NB4 (cell line): Measurements from ENCODE around the gene UFC1.

Experiments
- CTCF ChIP-seq: IDR thresholded peaks from one replicate; pipeline ENCODE4 v1.5.1; 2012; ENCODE audit warnings: low read depth, low read length
- MAX ChIP-seq: IDR thresholded peaks from 2 replicates; pipeline ENCODE4 v1.6.1; 2011; ENCODE audit warnings: low read depth, low read length
- POLR2A ChIP-seq: IDR thresholded peaks from 2 replicates; pipeline ENCODE4 v1.6.1; 2011; ENCODE audit warnings: mild to moderate bottlenecking; ENCODE audit not compliant: insufficient read length; ENCODE audit errors: extremely low read depth

- TF ChIP-seq CTCF (no peak), POLR2A (no peak), MAX (no peak)
Measured at GRCh38 chr1:161163793-161164192, 10.0 kb downstream of the UFC1 start.
